ENCODE results near the gene LRP2BP.
"Not testable (repeated sequence)": the region's sequence is repeated elsewhere in the genome, so short reads cannot be mapped to it uniquely, and the experiment has no call there.

LRP2BP gene

DNA sequence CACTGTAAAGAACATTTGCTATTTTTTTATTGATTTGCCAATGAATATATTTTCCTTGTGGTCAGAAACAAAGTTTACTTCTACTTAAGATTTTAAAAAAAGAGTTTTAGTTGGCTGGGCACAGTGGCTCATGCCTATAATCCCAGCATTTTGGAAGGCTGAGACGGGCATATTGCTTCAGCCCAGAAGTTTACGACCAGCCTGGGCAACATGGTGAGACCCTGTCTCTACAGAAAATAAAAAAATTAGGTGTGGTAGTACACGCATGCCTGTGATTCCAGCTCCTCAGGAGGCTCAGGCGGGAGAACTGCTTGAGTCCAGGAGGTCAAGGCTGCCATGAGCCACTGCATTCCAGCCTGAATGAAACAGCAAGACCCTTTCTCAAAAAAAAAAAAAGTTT lies 36.8 kb downstream of the LRP2BP start:
- no peak for DNase-seq

DNA sequence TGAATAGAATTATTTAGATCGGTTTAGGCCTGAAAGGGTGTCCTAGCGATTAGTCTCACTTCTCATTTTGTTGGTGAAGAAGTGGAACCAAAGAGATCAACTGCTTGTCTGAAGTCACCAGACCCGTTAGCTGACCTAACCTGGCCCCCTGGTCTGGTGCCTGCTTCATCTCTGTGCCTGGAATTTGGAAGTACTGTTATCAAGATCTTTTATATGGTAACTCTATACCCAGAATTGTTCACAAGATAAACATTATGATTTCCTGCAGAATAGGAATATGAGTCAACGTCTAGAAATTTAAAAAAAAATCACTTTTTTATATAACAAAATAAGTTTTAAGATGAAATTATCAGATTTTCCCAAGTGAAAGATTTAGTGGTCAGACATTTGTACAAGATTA lies 37.2 kb downstream of the LRP2BP start:
- no peak for DNase-seq

DNA sequence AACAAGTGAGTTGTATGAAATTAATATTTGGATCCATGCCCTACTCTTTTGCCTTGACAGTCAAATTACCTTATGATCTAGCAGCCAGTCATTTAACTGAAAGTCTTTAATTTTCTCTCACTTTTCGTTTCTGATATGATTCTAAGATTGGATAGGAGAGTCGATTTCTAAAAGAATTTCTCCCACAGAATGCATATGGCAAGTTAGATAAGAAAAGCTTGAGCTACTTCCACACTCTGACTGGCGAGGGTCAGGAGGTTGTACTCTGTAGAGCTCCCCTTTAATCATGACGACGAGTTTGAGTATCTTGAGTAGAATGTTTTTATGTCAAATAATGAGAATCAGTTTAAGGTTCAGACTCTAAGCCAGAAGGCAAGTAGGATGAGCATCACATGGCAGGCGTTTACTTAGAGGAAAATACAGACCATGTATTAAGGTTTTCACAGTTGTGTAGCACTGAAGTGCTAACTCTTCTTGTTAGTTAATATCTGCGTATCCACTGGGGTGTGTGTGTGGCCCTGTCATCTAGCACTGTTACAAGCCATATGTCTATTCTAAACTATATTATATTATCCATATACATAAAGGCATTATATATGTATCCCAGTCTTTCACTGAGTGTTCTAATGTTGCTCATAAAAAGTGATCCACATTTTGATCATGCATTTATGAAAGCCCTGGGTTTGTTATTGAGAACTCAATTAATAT lies 37.8 kb downstream of the LRP2BP start:
- DNase-seq, result no peak

DNA sequence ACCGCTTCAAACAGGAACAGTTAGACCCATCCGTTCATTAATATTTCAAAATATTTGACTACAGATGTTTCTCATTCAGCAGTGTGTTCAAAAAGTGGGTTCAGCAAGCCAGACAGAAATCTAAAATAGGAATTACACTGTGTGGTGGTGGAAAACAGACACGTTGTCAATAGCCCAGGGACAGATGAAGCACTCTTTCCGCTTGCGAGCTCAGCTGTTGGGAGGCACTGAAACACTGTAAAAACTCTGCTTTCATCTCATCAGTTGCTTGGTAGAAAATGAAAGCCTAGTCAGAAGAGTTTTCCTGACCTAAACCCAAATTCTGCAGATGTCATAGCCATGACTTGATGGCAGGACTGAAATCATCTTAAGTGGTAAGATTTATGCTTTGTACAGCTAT lies 38.5 kb downstream of the LRP2BP start:
- no peak for DNase-seq

DNA sequence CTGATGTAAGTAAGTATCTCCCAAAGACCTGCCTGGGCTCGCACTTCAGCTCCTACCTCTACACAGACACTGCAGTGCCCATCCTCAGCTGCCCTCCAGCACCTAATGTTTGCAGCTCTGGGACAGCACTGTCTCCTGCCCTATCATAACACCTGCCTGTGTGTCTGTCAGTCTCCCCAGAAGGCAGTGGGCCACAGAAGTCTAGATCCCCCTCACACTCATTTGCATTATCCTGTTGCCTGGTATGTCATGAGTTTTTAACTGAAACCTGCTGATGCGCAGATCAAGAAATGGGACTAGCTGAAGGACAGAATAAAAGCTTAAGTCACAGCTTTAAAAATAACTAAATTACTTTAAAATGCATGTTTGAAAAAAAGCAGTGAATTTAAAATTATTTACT lies 43.0 kb downstream of the LRP2BP start:
- DNase-seq, result no peak

DNA sequence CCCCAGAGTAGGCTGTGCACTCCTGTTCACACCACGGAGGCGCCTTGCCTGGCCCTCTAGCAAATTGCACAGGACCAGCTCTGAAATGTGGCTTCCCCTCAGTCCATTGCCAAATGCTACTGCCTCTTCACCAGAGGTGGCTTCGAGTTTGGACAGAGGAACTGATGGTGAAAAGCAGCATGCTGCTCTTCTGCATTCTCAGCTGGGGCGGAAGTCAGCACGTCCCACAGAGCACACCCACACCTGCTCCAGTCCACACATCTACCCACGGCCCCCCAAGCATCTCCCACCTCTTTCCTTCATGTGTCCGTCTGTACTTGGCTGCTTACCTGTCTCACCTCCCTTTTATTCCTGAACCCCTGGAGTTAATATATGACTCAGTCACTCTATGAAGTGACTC lies 43.5 kb downstream of the LRP2BP start:
- no peak for DNase-seq

DNA sequence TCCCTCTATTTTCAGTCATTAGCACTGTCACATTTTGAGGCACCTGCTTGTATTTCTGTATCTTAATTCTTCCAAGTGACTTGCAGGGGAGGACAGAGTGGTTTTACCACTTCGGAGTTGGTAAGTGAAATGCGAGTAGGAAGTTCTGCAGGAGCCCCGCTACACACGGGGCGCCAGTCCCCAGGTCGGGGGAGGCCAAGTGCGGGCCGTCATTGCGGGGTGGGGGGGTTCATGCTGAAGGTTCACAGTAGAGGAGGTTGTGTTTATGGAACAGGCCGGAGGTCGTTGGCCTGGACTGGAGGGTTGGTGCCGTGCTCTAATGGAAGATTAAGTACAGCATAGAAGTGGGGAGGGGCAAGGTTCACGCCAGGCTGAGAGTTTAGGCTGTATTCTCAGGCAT lies 44.0 kb downstream of the LRP2BP start:
- no peak for DNase-seq

DNA sequence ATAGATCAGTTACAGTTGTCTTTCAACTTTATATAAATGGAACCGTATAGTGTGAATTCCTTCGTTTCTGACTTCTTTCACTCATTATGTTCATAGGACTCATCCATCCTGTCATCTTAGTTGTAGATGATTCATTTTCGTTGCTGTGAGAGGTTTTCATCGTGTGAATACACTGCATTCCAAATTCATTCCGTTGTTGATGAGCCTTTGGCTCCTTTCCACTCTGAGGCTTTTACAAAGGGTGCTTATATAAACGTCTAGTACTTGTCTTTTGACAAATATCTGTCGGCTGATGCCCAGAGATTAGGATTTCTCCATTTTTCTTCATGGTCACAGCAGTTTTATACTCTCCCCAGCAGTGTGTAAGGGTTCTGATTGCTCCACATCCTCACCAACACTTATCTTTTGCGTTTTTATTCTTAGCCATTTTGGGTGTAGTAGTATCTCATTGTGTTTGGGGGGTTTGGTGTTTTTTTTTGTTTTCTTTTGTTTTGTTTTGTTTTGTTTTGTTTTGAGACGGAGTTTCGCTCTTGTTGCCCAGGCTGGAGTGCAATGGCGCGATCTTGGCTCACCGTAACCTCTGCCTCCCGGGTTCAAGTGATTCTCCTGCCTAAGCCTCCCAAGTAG lies 48.6 kb downstream of the LRP2BP start:
- DNase-seq, result no peak

DNA sequence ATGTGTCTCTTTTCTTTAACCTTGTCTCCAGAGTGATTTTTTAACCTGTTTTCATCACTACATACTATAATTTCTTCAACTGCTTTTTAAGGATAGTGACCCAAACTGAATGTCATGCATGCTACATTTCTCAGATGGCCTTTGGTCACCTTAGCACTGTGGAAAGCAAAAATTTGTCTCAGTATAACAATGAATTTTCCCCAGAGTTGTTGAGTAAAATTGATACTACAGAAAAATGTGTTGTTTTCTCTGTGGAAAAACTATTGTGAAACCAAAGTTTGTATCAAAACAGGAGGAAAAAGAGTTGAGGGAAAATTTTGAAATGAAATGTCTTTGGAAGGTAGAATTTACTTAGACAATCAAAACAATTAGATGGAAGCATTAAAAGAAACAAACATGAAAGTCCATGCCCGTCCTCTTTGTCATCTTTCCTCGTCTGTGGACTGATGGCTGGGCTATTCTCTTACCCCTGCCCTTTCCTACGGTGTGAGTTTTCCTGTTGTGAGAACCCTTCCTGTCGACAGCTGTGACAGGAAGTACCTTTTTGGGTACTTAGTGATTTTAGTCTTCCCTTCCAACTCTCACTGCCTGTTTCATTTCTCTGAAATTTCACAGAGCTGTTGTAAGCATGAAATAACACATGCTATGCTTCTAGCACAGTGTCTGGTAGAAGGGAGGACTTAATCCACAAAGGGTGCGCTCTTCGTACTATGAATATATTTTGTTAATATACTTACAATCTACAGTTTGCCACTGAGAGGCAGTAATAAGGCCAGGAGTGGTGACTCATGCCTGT lies 50.8 kb downstream of the LRP2BP start:
- no peak for DNase-seq

DNA sequence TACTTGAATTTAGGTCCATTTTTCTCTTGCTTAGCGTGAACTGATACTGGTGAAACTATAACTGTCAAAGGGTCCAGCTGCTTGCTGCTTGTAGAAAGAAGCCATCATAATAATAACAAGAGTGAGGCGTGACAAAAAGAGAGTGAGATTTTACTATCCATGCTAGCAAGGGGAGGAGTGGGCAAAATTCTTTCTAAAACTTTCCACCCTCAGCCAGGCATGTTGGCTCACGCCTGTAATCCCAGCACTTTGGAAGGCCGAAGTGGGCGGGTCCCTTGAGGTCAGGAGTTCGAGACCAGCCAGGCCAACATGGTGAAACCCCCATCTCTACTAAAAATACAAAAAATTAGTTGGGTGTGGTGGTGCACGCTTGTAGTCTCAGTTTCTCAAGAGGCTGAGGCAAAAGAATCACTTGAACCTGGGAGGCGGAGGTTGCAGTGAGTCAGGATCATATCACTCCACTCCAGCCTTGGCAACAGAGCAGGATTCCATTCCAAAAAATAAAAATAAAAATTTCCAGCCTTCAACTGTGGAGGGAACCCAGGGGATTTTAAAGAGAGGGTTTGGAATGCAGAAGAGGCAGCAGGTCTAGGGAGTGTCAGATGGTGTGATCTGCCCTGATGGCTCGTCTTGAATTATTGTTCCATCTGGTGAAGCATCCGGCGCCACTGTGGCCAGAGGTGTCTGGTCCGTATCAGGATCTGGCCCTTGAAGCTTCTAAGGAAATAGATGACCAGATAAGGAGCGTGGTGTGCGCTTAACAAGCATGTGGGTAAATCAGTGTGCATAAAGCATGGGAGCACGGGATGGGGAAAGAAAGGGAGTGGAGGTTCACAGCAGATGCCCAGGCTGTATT lies 51.8 kb downstream of the LRP2BP start:
- no peak for DNase-seq

DNA sequence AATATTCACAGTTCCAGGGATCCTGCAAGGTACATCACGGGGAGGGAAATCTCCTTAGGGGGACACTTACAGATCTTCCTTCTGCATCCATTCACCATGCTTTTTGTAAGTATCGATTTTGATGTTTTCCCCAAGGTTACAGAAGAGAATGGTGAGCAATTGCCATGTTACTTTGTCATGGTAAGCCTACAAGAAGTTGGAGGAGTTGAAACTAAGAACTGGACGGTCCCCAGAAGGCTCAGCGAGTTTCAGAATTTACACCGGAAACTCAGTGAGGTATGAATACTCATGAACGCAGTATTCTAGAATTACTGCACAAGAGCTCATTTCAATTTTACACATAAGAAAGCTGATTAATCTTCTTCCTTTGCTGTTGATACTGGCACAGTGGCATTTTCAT lies 53.9 kb downstream of the LRP2BP start:
- DNase-seq, result no peak

DNA sequence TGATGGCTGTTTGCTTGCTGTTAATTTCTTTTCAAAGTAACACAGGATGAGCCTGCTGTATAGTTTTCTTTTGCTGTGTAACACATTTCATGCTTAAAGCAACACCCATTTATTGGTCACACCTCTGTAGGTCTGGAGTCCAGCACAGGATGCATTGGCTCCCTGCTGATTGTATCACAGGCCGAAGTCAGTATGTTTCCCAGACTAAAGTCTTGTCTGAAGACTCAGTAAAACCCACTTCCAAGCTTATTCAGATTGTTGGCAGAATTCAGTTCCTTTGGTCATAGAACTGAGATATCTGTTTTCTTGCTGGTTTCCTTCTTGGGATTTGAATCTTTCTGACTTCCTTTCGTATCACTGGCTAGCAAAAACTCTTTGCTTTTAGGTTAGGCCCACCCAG lies 54.3 kb downstream of the LRP2BP start:
- no peak for DNase-seq

DNA sequence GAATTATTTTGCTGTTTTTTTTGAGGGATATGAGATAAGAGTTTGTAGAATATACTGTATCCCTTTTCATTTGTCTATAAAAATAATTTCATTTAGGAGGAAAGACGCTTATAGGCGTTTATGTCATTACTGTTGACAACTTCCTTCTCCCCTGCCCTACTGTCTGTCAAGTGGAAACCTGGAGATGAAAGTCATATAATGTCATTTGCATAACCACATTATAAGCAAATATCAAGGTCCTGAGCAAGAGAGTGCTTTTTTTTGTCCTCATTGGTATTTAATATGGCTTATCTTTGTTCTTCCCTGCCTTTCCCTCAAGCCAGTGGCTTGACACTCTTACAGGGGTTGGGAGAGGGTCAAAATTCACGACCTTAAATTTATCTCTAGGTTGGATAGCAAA lies 55.8 kb downstream of the LRP2BP start:
- no peak for DNase-seq

DNA sequence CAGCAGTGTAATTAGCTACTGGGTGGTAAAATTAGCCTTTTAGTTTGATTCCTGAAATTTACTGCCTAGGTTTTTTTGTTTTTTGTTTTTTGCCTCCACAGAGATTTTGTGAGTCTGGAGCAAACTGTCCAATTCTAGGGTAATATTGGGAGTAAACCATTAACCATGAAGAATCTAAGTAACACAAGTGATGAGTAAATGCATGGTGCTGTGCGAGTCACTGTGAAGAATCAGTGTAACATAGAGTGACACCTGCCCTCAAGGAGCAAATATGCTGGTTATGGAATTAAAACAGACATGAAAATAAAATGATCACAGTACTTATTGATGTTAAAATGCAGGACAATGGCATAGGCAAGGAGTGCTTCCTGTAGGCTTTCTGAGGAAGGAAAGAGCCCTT lies 60.1 kb downstream of the LRP2BP start:
- DNase-seq, result no peak

DNA sequence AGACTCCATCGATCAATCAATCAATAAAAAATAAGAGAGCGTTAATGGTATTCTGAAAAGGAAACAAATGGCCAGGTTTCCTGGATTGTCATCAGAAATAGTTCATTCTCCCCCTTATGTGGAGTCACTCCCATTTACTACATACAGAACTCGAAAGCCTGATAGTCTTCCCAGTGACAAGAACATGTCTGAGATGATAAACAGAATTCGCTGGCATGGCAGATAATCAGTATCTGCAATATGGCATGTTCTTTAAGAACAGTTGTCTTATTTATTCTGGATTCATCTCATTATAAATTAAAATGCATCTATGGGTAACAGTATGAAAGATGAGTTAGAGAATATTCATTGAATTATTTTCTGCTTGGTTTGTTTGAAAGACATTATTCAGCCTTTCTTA lies 61.4 kb downstream of the LRP2BP start:
- DNase-seq, result no peak

DNA sequence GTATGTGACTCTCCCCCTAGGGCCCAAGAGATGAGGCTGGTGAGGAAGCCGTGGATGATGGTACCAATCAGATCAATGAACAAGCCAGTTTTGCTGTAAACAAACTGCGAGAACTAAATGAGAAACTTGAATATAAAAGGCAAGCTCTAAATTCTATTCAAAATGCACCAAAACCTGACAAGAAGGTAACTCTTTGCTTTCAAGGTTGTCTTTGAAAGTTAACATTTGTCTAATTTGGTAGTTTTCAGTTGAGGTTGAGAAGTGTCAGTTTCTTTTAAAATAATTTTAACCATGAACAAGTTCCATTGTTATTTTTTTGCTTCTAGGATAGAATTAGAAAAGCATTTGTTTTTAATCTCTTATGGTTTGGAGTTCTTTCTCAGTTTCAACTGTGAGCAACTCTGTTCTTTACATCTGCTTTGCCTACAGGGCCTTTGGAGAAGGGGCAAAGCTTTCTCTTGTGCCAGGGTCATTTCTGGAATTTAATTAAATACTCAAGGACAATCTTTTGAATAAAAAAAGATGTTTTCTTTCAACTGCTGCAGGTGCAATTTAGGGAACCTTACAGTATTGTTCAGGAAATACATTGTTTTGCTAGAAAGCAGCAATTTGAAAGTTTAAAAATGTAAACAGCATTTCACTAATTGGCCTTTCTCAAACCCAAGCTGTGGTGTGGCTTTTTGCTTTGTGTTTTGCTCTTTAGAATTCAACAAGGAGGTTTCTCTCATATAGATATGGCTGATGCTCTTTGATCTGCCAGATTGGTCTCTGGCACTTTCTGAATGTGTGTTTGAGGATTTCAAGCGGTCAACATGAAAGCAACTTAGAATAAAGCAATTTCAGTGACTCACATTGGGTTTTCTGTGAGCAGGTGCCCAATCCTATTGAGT lies 62.9 kb downstream of the LRP2BP start:
- no peak for DNase-seq

DNA sequence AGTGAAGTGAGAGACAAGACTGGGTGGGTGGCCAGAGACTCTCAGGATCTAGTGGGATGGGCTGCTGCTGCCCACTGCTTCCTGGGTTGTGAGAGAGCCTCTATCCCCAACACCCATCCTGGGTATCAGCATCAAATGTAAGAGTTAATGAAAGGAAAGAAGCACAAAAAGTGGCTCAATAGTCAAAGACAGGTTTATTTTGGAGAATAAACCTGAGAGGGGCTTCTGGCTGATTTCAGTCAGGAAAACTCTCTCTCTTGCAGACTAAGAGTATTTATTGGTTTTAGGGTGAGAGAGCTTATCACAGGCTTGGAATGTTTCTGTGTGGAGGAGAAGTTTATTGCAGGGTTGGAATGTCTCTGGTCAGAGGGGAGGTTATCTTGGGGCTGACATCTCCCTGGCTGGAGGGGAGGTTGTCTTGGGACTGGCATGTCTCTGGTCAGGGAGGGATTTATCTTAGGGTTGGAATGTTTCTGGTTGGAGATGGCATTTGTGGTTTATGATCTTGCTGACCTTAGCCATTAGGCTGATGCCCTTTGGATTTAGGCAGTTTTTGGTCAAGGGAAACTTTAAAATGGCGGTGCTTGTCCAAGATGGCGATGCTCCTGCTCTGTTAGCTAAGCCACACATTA lies 65.7 kb downstream of the LRP2BP start:
- DNase-seq, result not testable (repeated sequence)

DNA sequence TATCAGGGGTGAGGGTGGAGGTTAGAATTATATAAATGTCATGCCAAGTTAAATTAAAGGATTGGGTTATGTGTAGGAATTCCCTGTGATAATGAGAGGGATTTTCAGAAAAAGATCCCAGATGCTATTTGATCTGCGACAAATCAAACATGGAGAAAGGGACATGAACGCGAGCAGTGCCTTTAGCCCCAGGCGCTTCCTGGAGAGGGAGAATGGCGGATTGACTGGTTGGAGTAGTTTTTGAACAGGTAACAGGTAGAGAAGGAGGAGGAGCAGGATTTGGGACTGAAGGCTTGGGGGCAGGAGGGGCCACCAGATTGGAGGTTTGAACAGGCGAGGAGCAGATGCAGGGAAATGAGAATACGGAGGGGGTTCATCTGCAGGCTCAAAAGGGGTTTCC lies 67.1 kb downstream of the LRP2BP start:
- DNase-seq, result no peak

DNA sequence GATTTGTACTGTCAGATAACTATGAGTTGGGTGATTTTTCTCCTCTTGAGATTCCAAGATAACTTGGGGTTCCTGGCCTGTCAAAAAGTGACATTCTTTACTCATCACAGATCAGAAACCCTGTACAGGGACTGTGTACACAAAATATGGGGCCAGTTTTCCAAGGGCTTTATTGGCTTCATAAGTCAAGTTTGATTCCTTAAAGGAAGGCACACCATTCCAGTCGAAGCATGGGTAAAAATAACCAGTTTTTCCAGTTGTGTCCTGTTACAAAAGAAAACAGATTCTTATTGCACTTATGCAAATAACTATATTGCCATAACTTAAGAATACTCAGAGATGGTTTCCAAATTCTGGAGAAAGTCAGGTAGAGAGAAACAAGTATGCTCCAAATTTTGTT lies 70.0 kb downstream of the LRP2BP start:
- DNase-seq, result not testable (repeated sequence)

DNA sequence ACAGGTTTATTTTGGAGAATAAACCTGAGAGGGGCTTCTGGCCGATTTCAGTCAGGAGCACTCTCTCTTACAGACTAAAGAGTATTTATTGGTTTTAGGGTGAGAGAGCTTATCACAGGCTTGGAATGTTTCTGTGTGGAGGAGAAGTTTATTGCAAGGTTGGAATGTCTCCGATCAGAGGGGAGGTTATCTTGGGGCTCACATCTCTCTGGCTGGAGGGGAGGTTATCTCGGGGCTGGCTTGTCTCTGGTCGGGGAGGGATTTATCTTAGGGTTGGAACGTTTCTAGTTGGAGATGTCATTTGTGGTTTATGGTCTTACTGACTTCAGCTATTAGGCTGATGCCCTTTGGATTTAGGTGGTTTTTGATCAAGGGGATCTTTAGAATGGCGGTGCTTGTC lies 71.4 kb downstream of the LRP2BP start:
- not testable (repeated sequence) for DNase-seq

DNA sequence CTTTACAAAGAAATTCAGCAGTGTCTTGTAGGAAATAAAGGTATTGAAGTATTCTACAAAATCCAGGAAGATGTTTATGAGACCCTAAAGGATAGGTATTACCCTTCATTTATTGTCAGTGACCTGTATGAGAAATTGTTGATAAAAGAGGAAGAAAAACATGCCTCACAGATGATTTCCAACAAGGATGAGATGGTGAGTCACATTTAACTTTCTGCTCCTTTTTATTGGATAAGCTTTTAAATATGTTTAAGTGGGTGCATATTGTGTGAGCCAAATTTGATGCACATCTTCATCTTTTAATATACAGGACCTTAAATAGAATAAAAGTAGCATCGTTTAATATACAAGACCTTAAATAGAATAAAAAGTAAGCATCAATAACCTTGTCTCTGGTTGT lies 72.1 kb downstream of the LRP2BP start:
- DNase-seq, result no peak

DNA sequence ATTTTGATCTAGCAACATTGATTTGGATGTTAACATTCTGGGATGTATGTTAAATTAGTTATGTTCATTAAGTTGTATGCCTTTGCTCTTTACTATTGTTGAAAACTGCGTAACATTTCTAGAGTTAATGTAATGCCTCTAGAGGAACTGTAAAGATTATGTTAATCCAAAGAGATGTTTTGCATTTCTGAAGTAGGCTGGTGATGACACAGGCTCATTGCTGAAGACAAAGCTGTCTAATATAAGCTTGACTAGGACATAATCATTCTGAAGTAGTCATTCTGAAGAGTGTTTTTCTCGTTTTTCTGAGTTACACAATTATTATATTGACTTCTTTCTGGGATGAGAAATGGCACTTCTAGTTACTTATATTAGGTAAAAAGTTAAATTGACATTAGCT lies 72.9 kb downstream of the LRP2BP start:
- DNase-seq, result no peak

Measured in central memory CD4-positive, alpha-beta T cell (primary cell).